GM12873 (cell line): Measurements from ENCODE around the gene TRPM4.

Source experiments
- CTCF ChIP-seq: IDR thresholded peaks from 2 replicates; pipeline ENCODE4 v1.5.1; 2012; ENCODE audit warnings: low read depth, mild to moderate bottlenecking, moderate library complexity, low read length, control low read depth; ENCODE audit not compliant: insufficient read depth; ENCODE audit errors: missing control alignments

The TRPM4 gene

GRCh38 chr19:49157445-49158224 is at the start of gene TRPM4:
Gene TRPM4, plus strand, starts transcription at chr19:49157792. Its CDS starts 75 bp downstream, at chr19:49157867.
- TF ChIP-seq CTCF = no peak

- no peak for TF ChIP-seq CTCF
Observed at GRCh38 chr19:49109051-49109450, 48.5 kb upstream of the TRPM4 start.

GRCh38 chr19:49109569-49110233 is 47.9 kb upstream of the TRPM4 start:
- TF ChIP-seq CTCF = no peak

- TF ChIP-seq CTCF = no peak
Observed at GRCh38 chr19:49110567-49110966, 47.0 kb upstream of the TRPM4 start.

- TF ChIP-seq CTCF = no peak
Observed at GRCh38 chr19:49111218-49111998, 46.2 kb upstream of the TRPM4 start.

GRCh38 chr19:49113762-49114629 is 43.6 kb upstream of the TRPM4 start, which contains the start of gene LIN7B:
Gene LIN7B, plus strand, starts transcription at chr19:49114370. Its CDS starts 35 bp downstream, at chr19:49114405.
- TF ChIP-seq CTCF = peak; percentile 71
